GM18873 (cell line): Measurements from ENCODE around the gene TRAF3.
"Not testable (repeated sequence)": the region's sequence is repeated elsewhere in the genome, so short reads cannot be mapped to it uniquely, and the experiment has no call there.

Source experiments
- ATAC-seq: cut with Tn5 transposase; IDR thresholded peaks from one replicate; pipeline ENCODE4 v1.9.1; 2021; ENCODE audit warnings: mild to moderate bottlenecking, moderate library complexity, moderate number of reproducible peaks; ENCODE audit not compliant: unreplicated experiment, low FRiP score

The TRAF3 gene

DNA sequence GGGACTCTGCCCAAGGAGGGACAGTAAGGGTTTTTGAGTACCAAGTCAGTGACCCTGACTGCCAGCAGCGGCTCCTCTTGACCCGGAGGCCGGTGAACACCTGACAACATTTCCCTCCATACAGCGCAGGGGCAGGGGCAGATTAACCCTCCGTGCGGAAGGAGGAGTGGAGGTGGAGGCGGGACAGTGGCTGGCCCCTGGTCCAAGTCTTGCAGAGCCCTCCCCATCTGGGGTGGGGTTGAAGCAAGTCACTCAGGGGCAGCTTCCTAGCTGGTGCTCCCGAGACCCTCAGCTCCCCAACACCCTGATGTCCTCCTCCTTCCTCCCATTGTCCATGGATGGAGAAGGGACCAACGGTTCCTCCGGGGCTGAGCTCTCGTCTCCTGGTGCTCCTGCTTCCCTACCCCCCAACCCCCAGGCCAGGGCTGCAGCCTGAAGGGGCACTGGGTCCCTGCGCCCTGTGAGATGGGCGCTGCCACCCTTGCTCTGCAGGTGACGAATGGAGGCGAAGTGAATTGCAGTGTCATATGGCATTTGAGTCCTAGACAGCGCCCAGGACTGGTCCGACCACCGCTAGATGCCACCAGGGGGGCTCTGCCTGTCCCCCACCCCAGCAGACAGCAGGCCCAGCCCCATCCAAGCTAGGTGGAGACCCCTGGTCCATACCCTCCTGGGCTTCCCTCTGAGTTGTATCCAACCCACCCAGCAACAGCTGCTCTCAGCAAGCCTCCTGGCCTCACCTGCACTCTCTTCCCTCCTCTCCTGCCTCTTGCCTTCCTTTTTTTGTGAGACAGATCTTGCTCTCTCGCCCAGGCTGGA, 138.3 kb downstream of the TRAF3 start:
- no peak for ATAC-seq

DNA sequence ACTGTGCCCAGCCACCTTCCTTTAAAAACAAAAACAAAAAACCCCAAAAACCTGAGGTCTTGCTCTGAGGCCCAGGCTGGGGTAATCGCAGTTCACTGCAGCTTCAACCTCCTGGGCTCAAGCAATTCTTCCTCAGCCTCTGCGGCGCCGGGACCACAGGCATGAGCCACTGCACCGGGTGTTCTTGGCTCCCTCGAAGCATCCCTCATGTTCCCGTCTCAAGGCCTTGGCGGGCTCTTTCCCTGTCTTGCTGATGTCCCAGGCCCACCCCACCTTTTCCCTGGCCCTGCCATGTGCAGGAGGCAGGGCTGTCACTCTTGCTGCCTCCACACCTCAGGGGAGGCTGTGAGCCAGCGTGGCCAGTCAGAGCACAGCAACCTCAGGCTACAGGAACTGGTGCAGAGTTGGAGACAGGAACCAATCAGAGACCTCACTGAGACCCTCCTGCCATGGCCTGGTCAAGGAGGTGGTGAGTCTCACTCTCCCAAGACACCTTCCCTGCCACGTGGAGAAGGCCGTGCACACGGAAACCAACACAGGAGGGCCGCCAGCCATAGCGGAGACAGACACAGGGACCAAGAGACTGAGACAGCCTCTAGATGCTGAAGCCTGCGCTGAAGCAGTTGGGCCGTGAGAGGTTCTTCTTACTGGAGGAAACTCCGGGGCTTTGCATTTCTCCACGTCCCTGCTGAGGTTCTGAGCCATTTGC, 139.3 kb downstream of the TRAF3 start:
- no peak for ATAC-seq

DNA sequence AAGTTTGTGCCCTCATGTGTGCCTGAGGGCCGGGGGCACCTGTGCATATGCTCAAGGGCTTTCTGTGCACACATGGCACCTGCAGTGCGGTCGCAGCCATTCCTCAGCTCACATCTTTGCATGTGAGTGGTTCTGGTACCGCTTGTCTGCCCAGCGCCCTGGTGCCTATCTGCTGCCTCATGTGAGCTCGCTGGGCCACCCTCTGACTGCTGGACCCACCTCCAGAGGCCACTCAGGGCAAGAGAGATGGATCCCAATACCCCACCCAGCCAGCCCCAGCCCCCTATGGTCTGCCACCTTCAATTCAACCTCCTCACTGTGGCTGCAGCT, 139.8 kb downstream of the TRAF3 start:
- no peak for ATAC-seq

DNA sequence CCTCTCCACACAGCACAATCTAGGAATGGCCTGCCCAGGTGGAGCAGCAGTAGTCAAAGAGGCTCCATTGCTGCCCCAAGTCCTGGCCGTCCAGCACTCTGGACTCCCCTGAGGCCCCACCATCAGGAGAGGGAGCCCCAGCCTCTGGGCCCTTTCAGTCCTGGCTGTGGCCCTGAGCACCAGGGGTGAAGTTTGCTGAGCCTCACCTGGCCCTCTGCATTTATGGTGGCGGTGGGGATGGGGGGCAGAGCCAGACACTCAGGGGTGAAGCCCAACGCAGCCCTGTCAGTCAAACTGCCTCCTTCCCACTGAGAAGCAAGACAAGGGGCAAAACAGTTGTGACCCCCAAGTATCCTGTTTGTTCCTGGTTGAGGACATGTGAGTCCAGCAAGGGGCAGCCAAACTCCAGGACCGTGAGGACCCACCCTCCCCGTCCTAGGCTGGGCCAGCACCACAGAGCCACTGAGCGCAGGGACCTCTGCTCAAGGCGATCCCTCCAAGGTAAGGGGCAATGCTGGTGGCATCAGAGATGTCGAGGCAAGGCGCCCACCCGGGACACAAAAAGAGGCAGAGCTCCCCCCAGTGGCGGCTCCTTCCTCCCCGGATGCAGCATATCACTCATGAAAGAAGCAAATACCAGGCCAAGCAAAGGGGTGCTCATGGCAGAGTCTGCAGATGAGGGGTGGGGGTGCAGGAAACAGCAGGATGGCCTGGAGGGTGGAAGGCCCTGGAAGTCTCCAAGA, 140.4 kb downstream of the TRAF3 start:
- ATAC-seq = no peak

DNA sequence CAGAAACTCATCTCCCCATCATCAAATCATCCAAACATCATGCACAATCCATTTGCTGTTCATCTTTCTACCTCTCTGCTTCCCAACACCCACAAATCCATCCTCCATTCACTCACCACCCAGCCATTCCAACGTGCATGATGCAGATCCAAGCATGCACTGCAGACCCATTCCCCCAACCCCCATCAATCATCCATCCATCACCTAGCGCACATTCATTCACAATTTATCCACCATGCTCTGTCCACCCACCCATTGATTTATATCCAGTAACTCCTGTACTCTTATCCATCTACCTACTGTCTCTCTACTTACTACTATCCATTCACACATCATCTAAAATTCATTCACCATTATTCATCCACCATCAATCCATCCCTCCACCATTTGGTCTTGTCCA, 141.2 kb downstream of the TRAF3 start:
- no peak for ATAC-seq

DNA sequence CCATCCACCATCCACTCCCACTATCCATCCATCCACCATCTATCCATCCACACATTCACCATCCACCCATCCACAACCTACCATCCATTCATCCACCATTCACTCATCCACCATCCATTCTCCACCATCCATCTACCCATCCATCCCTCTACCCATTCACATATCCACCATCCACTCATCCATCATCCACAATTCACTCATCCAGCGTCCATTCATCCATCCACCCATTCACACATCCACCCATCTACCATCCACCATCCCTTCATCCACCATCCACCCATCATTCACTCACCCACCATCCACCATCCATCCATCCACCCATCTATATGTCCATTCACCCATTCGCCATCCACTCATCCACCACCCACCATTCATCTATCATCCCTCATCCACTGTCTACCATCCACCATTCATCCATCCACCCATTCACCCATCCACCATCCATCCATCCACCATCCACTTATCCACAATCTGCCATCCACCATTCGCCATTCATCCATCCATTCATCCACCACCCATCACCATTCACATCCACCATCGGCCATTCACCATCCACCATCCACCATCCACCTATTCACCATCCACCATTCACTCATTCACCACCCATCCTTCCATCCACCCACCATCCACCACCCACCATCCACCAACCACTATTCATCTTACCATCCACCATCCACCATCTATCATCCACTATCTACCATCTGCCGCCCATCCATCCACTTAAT, 143.2 kb downstream of the TRAF3 start:
- ATAC-seq = no peak

DNA sequence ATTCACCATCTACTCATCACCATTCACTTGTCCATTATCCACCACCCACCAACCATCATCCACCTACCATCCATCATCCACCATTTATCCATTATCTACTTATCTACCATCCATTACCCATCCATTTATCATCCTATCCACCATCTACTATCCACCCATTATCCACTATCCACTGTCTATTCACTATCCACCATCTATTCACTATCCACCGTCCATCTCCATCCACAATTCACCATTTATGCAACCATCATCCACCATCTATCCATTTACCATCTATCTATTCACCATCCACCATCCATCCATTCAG, 143.7 kb downstream of the TRAF3 start:
- no peak for ATAC-seq

DNA sequence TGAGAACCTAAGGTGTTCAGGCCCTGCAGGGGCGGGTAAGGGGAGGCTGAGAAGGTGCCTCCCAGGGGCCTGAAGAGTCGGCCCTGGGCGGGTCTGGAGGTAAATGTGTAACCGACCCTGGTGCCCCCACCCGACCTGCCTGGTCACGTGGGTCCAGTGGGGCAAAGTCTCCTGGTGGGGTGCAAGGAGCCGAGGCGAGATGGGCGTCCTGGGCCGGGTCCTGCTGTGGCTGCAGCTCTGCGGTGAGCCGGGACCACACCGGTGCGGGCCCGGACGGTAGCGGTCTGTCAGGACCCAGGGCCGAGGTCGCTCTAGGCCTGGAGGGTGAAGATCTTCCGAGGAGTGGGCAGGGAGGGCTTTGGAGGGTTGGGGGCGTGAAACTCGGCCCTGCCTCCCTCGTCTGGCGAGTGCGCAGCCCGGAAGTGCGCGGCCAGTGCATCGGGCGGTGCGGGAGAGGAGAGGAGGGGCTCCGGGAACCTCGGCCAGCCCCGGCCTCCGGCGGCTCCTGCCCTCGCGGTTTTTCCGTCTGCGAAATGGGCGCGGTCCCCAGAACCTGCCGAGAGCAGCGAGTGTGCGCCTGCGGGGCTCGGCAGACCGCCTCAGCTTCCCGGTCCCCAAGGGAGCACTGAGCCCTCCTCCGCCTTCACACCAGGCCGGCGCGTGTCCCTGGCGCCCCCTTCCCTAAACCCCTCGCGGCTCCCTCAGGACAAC, 145.4 kb downstream of the TRAF3 start, which contains the start of gene AMN:
Gene AMN, plus strand, starts transcription at position 174 of the 711 bp plus-strand sequence. Its CDS starts 26 bp downstream, at position 200.
- ATAC-seq = no peak

DNA sequence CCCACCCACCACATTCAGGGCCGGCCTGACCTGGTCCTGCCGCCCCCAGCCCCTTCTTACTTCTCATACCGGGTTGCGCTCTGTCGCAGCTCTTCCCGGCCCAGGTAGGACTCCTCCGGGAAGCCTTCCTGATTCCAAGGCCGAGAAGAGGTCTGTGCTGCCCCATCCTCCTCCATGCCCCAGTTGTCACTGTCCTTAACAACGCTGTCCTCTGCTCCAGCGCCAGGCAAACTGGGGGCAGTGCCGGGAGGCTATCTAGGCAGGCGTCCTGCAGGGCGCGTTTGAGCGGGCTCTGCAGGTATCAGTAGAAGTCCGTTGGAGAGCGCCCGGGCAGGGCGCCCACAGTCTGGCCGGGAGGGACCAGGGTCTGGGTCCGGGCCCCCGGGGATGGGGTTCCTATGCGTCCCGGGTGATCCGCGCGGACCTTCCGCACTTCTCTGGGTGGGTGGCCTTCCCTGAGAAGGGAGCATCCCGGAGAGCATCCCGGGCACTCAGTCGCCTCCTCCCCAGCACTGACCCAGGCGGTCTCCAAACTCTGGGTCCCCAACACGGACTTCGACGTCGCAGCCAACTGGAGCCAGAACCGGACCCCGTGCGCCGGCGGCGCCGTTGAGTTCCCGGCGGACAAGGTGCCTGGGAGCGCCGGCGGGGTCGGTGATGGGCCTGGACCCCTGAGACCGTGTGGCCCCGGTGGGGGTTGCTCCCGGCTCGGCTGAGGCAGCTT, 146.1 kb downstream of the TRAF3 start:
- ATAC-seq = no peak

DNA sequence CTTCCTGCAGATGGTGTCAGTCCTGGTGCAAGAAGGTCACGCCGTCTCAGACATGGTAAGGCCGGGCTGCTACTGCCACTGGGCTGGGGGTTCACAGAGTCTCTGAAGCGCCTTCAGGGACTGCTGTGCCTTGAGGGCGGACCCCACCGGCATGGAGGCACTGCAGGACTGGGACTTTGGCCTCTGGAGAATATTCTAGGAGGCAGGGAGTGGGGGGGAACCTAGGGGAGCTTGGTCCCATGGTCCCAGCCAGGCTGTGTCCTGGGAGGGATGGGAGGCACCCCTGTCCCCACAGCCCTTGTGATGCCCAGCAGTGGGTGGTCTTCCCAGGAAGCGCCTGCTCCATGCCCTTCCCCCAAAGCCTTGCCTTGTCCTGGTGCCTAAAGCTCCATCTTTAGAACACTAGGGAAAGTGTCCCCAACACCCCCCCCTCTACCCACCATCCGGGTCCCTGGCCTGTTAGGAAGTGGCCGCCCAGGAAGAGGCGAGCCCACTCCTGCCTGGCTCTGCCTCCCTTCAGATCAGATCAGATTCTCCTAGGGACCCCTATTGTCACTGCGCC, 146.8 kb downstream of the TRAF3 start:
- no peak for ATAC-seq

DNA sequence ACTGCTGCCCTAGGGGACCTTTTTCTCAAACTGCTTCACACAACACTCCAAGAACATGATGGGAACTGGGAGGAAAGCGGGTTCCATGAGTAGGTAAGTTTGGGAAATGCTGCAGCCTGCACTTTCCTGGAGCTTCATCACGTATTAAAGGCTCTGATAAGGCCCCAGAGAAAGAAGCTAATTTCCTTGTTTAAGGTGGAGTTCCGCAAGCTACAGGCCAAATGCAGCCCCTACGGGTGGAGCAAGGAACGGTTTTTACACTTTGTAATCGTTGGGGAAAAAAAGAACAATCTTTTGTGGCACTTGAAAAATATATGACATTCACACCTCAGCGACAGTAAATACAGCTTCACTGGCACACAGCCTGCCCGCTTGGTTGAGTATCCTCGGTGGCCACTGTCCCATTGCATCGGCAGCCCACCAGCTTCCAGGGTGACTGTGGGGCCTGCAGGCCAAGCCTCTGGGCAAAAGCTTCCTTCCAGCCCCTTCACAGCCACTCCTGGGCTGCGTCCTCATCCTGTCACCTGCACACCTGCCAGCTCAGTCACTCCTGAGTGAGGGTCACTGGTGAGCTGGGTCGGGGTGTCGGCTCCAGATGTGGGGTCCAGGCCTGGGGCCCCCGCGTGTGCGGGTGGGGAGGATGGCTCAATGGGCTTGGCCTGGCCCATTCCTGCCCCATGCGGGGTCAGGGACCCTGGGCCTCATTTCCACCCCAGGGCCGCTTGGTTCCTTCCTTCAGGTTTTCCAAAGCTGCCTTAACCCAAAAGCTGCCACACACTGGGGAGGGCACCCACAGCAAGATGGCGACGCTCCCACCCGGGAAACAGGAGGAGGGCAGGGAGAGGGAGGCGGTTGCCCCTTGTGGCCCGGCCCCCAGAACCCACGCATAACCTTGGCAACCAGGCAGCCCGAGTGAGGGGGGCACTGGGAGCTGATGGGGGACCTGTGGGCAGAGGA, 147.7 kb downstream of the TRAF3 start:
- ATAC-seq = no peak

DNA sequence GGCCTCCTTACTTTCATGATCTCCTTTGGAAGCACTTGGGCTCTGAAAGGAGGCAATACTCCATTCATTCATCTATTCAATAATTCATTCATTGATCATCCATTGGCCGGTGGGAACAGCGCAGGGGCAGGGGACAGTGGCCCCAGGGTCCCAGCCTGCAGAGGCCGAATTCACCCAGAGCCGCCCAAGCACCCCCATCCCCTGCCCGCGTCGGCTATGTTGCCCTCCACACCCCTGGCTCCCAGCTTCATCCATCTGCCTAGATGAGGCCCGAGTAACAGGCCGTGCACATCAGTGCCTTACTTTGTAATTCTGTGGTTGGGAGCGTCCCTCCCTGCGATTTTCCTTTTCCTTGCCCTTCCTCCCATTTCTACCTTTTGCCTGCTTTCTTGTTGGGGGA, 148.4 kb downstream of the TRAF3 start:
- ATAC-seq = no peak

DNA sequence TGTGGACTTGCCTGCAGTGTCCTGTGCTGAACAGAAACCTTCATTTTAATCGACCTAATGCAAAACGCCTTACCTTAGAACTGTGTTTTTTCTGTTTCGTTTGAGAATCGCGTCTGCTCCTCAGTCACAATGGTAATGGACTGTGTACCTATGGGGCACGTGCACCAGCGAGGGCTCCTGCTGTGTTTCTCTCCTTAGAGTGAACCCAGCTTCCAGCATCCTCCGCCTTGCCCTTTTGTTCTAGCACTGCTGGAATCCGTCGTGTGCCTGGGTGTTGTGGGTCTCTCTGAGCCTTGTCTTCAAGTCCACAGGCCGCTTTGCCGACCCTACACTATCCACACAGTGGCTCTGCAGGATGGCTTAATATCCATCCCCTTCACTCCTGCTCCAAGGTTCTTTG, 148.9 kb downstream of the TRAF3 start:
- no peak for ATAC-seq

DNA sequence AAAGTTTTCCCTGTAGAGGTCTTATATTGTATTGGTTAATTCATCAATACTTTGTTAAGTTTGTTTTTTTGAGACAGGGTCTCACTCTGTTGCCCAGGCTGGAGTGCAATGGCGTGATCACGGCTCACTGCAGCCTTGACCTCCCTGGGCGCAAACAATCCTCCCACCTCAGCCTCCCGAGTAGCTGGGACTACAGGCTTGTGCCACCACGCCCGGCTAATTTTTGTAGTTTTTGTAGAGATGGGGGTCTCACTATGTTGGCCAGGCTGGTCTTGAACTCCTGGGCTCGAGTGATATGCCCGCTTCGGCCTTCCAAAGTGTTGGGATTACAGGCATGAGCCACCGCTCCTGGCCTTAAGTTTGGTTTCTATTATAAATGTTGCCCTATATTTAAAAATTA, 149.6 kb downstream of the TRAF3 start:
- not testable (repeated sequence) for ATAC-seq

DNA sequence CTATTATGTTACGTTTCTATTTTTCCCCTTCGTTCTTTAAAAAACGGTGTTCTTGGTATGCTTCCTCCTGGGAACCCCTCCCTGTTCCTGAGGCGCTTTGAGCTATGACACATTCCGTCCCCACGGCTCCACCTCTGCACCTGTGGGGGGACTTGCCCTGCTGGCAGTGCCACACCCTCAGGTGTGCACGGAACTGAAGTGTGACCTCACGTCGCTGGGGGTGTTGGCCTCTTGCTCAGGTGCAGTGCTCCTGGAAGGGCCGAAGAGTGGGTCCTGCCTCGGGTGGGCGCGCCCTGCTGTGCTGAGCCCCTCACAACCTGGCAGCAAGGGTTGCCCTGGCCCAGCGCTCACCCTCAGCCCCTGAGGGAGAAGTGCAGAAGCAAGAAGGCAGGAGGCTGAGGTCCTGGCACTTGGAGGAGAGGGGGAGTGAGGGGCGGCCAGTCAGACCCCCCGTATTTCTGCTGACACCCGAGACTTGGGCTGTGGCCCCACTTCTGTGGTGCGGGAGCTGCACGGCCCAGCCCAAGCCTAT, 150.2 kb downstream of the TRAF3 start:
- ATAC-seq = no peak

DNA sequence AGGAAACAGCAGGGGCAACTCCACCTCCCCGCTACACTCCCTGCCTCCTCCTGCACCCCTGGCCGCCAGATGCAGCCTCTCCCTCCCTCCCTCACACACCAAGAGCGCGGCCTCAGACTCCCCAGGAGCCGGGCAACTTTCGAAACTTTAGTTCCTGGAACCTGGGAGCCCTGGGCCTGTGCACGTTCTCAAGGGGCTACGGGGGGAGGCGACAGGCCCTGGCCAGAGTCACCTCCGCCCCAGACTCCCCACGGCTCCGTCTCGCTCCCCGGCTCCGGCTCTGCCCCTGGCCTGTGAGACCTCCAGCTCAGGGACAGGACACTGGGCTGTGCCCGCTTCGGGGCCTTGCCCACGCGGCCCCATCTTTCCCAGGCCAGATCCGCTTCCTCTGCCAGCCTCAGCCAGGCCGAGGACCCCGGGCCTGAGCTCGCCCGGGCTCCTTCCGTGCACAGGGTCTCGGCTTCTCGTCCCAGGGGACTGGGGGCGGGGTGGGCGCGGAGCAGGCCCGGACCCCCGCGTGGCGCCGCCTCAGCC, 150.7 kb downstream of the TRAF3 start:
- ATAC-seq = no peak

DNA sequence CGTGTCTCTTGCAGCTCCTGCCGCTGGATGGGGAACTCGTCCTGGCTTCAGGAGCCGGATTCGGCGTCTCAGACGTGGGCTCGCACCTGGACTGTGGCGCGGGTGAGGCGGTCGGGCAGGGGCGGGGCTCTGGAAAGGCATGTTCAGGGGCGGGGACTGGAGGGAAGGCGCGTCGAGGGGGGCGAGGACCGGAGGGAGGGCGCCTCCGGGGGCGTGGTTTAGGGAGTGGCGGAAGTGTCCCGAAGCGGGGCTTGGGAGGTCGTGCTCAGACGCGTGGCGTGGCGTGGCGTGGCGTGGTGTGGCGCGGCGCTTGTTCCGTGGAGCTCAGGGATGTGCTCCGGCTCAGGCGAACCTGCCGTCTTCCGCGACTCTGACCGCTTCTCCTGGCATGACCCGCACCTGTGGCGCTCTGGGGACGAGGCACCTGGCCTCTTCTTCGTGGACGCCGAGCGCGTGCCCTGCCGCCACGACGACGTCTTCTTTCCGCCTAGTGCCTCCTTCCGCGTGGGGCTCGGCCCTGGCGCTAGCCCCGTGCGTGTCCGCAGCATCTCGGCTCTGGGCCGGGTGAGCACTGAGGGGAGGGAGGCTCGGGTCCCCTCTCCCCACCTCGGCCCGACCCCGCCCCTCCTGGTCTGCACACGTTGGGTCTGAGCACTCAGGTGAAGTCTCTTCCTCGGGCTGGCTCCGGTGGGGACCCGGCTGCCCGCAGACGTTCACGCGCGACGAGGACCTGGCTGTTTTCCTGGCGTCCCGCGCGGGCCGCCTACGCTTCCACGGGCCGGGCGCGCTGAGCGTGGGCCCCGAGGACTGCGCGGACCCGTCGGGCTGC, 151.4 kb downstream of the TRAF3 start:
- no peak for ATAC-seq
